IMR-90 (cell line): ENCODE measurements around the gene NUDCD3. TPM values are rescaled to one million over a fixed set of nuclear protein-coding genes. Genes with fewer than 3 reads are reported as not detected.

Experiments used
- ATAC-seq: fragments of 200-7000 bp; cut with Tn5 transposase; 2 replicates; pipeline ENCODE4 v1.9.1; 2020; ENCODE audit warnings: low read depth, mild to moderate bottlenecking, moderate library complexity
- BruUV-seq: library from RNA; stranded (reverse); fragments of 400-500 nt; replicated peaks from 2 replicates; lab custom pipeline; 2021; lab: Mats Ljungman, UMichigan
- CTCF ChIA-PET: fragments of 300-600 bp; formaldehyde crosslinking; extraction: SDS; loops from one replicate; lab custom pipeline; 2021; ENCODE audit warnings: antibody characterized with exemption; lab: Yijun Ruan, JAX
- POLR2A ChIA-PET: fragments of 300-600 bp; sonication (Branson Sonifier 250); formaldehyde crosslinking; loops from one replicate; lab custom pipeline; 2022; ENCODE audit warnings: antibody characterized with exemption; ENCODE audit not compliant: unreplicated experiment; lab: Charles Lee
- DNase-seq: peaks from one replicate; pipeline ENCODE4 v3.0.0; 2013
- H2AFZ ChIP-seq: replicated peaks from 2 replicates; pipeline ENCODE3; 2013; ENCODE audit warnings: low read length, mild to moderate bottlenecking; ENCODE audit not compliant: poor library complexity
- H2AK5ac ChIP-seq: 2 replicates; pipeline ENCODE4 v1.6.1; 2013; ENCODE audit warnings: low read depth, low read length, inconsistent platforms
- H2AK9ac ChIP-seq: replicated peaks from 2 replicates; pipeline ENCODE3; 2013; ENCODE audit warnings: mild to moderate bottlenecking, low read depth, low read length, moderate library complexity; ENCODE audit not compliant: poor library complexity
- H2BK120ac ChIP-seq: 2 replicates; pipeline ENCODE4 v1.6.1; 2013; ENCODE audit warnings: low read depth, low read length, inconsistent platforms
- H2BK15ac ChIP-seq: 3 replicates; pipeline ENCODE4 v1.6.1; 2013; ENCODE audit warnings: low read depth, low read length, inconsistent platforms
- H2BK20ac ChIP-seq: 2 replicates; pipeline ENCODE4 v1.6.1; 2013; ENCODE audit warnings: low read depth, mild to moderate bottlenecking, inconsistent platforms, low read length, moderate library complexity
- H2BK5ac ChIP-seq: 2 replicates; pipeline ENCODE4 v1.6.1; 2013; ENCODE audit warnings: mild to moderate bottlenecking, low read depth, low read length, inconsistent platforms; ENCODE audit not compliant: poor library complexity, severe bottlenecking
- H3K14ac ChIP-seq: replicated peaks from 2 replicates; pipeline ENCODE4 v1.6.1; 2013; ENCODE audit warnings: low read depth, low read length, inconsistent platforms
- H3K18ac ChIP-seq: 2 replicates; pipeline ENCODE4 v1.6.1; 2013; ENCODE audit warnings: low read depth, low read length, control low read depth
- H3K23ac ChIP-seq: 2 replicates; pipeline ENCODE4 v1.6.1; 2013; ENCODE audit warnings: low read depth, low read length, inconsistent platforms
- H3K27ac ChIP-seq: 2 replicates; pipeline ENCODE4 v1.5.1; 2013; ENCODE audit warnings: mild to moderate bottlenecking, control low read depth, low read length; ENCODE audit not compliant: insufficient read depth
- H3K27me3 ChIP-seq: 2 replicates; pipeline ENCODE4 v1.6.1; 2013; ENCODE audit warnings: low read length; ENCODE audit not compliant: control insufficient read depth, insufficient read depth
- H3K36me3 ChIP-seq: 2 replicates; pipeline ENCODE4 v1.6.1; 2013; ENCODE audit warnings: low read length, mixed read lengths; ENCODE audit not compliant: control insufficient read depth, insufficient read depth
- H3K4ac ChIP-seq: 2 replicates; pipeline ENCODE4 v1.6.1; 2013; ENCODE audit warnings: low read depth, low read length, inconsistent platforms
- H3K4me1 ChIP-seq: 2 replicates; pipeline ENCODE4 v1.6.1; 2013; ENCODE audit warnings: low read length, mixed read lengths; ENCODE audit not compliant: control insufficient read depth, insufficient read depth
- H3K4me2 ChIP-seq: 2 replicates; pipeline ENCODE4 v1.6.1; 2013; ENCODE audit warnings: low read depth, mild to moderate bottlenecking, control low read depth, low read length, moderate library complexity
- H3K4me3 ChIP-seq: 2 replicates; pipeline ENCODE4 v1.5.1; 2013; ENCODE audit warnings: low read depth, mild to moderate bottlenecking, control low read depth, low read length, moderate library complexity; ENCODE audit not compliant: insufficient read depth
- H3K56ac ChIP-seq: 2 replicates; pipeline ENCODE4 v1.6.1; 2013; ENCODE audit warnings: low read length, inconsistent platforms; ENCODE audit not compliant: insufficient read depth; ENCODE audit errors: extremely low read depth
- H3K79me1 ChIP-seq, 2 experiments: 2 replicates each; pipeline ENCODE4 v1.6.1; 2013; ENCODE audit warnings: low read length in 2 of 2, inconsistent platforms in 1 of 2, low read depth in 1 of 2
- H3K9ac ChIP-seq: 2 replicates; pipeline ENCODE4 v1.6.1; 2013; ENCODE audit warnings: low read depth, low read length, control low read depth
- H3K9me1 ChIP-seq: 2 replicates; pipeline ENCODE4 v1.6.1; 2013; ENCODE audit warnings: low read length, inconsistent platforms; ENCODE audit not compliant: insufficient read depth
- H3K9me3 ChIP-seq: 2 replicates; pipeline ENCODE4 v1.6.1; 2013; ENCODE audit warnings: low read length; ENCODE audit not compliant: control insufficient read depth, insufficient read depth
- H4K20me1 ChIP-seq: 2 replicates; pipeline ENCODE4 v1.6.1; 2013; ENCODE audit warnings: low read length, inconsistent platforms; ENCODE audit not compliant: insufficient read depth
- H4K5ac ChIP-seq: 2 replicates; pipeline ENCODE4 v1.6.1; 2013; ENCODE audit warnings: mild to moderate bottlenecking, low read depth, low read length, control low read depth
- H4K8ac ChIP-seq, 2 experiments: 2 replicates each; pipeline ENCODE4 v1.6.1; 2013; ENCODE audit warnings: low read depth in 2 of 2, low read length in 2 of 2, control low read depth in 1 of 2, inconsistent platforms in 1 of 2
- H4K91ac ChIP-seq: 2 replicates; pipeline ENCODE4 v1.6.1; 2013; ENCODE audit warnings: low read depth, low read length, inconsistent platforms; ENCODE audit not compliant: insufficient read depth
- CHD1 ChIP-seq: IDR thresholded peaks from 2 replicates; pipeline ENCODE4 v1.6.1; 2012; ENCODE audit warnings: low read depth, low read length, improper control_type of control experiment
- CTCF ChIP-seq: conservative IDR thresholded peaks from 2 replicates; pipeline ENCODE4 v1.5.1; 2012; ENCODE audit warnings: mild to moderate bottlenecking, low read depth, low read length, improper control_type of control experiment
- MAZ ChIP-seq: IDR thresholded peaks from 2 replicates; pipeline ENCODE4 v1.6.1; 2012; ENCODE audit warnings: low read depth, mild to moderate bottlenecking, low read length, improper control_type of control experiment, moderate library complexity, borderline replicate concordance
- RAD21 ChIP-seq: IDR thresholded peaks from 2 replicates; pipeline ENCODE4 v1.6.1; 2012; ENCODE audit warnings: low read length, improper control_type of control experiment
- USF2 ChIP-seq: fragments of 150-350 bp; IDR thresholded peaks from 2 replicates; pipeline ENCODE4 v1.6.1; 2017; ENCODE audit warnings: mild to moderate bottlenecking, antibody characterized with exemption, low read length, low read depth
- WGBS, 2 experiments: methylation state at CpG; one replicate each; pipeline versions ENCODE4 v1.1.5 to v1.1.7; 2013; ENCODE audit warnings: missing lambda C conversion rate in 2 of 2; ENCODE audit not compliant: insufficient read length in 1 of 2; ENCODE audit errors: extremely low coverage in 2 of 2; 5-methylcytosine and 5-hydroxymethylcytosine counted together
- dilution Hi-C: fragments of 300-500 bp; cut with HindIII; formaldehyde crosslinking; loops from one replicate; pipeline ENCODE4 v1.14.3; 2018; ENCODE audit warnings: low sequenced_read_pairs; ENCODE audit not compliant: unreplicated experiment
- in situ Hi-C: fragments of 300-500 bp; cut with MboI; formaldehyde crosslinking; loops from 3 replicates; pipeline ENCODE4 v1.14.3; 2019; ENCODE audit warnings: low sequenced_read_pairs, inconsistent platforms, mixed read lengths
- intact Hi-C: fragments of 100-400 bp; cut with micrococcal nuclease; formaldehyde crosslinking; loops from 2 replicates; pipeline ENCODE4 v1.10.0; 2022
- polyA plus RNA-seq, 3 experiments: library from polyadenylated mRNA; depleted of rRNA; stranded (reverse); fragments of >200 nt; gene quantifications; 2 replicates each; pipeline ENCODE4 v1.2.3, GENCODE V29; 2012; ENCODE audit warnings: low replicate concordance in 1 of 3
- total RNA-seq: library from RNA; depleted of rRNA; stranded (reverse); fragments of >200 nt; gene quantifications from 2 replicates; pipeline ENCODE4 v1.2.3, GENCODE V29; 2012

The NUDCD3 gene
- total and polyA plus RNA-seq, 2 of the 4 experiments (the other 2 are of a cell fraction) = 49.5 to 76.0 TPM

- Histone ChIP-seq H2AK9ac (no peak overlapping the region), H2BK5ac (no peak overlapping the region), H3K9me1 (peaks cover 16% of the 10 kb centered on the region), H3K9ac (no peak overlapping the region), H2AK5ac (no peak overlapping the region), H3K36me3 (no peaks in the 10 kb centered on the region), H4K5ac (peak overlapping the region; percentile 4; the same call in 1 of the 2 replicates), H2BK15ac (no peak overlapping the region), H2BK120ac (no peak overlapping the region), H3K79me1 (no peaks in the 10 kb centered on the region), H3K56ac (no peak overlapping the region), H3K27me3 (no peaks in the 10 kb centered on the region), H4K20me1 (no peaks in the 10 kb centered on the region), H3K4ac (no peak overlapping the region), H3K23ac (no peak overlapping the region), H4K91ac (no peak overlapping the region; the same call in 1 of the 2 replicates), H4K8ac (peak overlapping the region in 1 of 2 experiments; percentile 8; a peak in 1 of 4 replicates), H3K14ac (no peak overlapping the region), H3K18ac (no peak overlapping the region; the same call in 1 of the 2 replicates), H2BK20ac (no peak overlapping the region; the same call in 1 of the 2 replicates), H3K9me3 (no peaks in the 10 kb centered on the region), H3K4me1 (peaks cover 16% of the 10 kb centered on the region), H3K27ac (peak overlapping the region; percentile 40; the same call in 1 of the 2 replicates), H3K4me3 (no peak overlapping the region), H3K4me2 (peak overlapping the region; percentile 68), H2AFZ (peak overlapping the region; percentile 0)
- CTCF ChIA-PET = interaction anchor here (0.5 to 1.5 kb wide), 5 partner anchors 8 to 23 kb away, joined by 3 to 4 read pairs (median 4); no protein-coding TSS in a partner anchor
- TF ChIP-seq CHD1 = no peak
- TF ChIP-seq MAZ = no peak
- peak; percentile 23; the same call in 1 of the 2 replicates for TF ChIP-seq RAD21
- no peak for TF ChIP-seq USF2
- peak; percentile 36; the same call in 1 of the 2 replicates for TF ChIP-seq CTCF
- WGBS, 2 experiments = 47% methylated on average over 5 of the region's 7 CpGs; no CpG with 5 or more reads in 1 of the 2 experiments
- DNase-seq = no peak
- ATAC-seq = peak; percentile 36; the same call in 1 of the 2 replicates
- intact Hi-C loops = no loop called here
- POLR2A ChIA-PET = no interaction called here
- BruUV-seq = no TSS peak
- dilution Hi-C loops = no loop called here
- in situ Hi-C loops = no loop called here
These were observed 44.0 kb upstream of the NUDCD3 start for GRCh38 chr7:44534501-44534900.
